Amniotic epithelial cell (primary cell): Measurements from ENCODE around the gene RHO.

Experiments
- DNase-seq: peaks from one replicate; pipeline ENCODE4 v3.0.0-alpha.2; 2010; ENCODE audit warnings: low read depth

RHO gene

DNA sequence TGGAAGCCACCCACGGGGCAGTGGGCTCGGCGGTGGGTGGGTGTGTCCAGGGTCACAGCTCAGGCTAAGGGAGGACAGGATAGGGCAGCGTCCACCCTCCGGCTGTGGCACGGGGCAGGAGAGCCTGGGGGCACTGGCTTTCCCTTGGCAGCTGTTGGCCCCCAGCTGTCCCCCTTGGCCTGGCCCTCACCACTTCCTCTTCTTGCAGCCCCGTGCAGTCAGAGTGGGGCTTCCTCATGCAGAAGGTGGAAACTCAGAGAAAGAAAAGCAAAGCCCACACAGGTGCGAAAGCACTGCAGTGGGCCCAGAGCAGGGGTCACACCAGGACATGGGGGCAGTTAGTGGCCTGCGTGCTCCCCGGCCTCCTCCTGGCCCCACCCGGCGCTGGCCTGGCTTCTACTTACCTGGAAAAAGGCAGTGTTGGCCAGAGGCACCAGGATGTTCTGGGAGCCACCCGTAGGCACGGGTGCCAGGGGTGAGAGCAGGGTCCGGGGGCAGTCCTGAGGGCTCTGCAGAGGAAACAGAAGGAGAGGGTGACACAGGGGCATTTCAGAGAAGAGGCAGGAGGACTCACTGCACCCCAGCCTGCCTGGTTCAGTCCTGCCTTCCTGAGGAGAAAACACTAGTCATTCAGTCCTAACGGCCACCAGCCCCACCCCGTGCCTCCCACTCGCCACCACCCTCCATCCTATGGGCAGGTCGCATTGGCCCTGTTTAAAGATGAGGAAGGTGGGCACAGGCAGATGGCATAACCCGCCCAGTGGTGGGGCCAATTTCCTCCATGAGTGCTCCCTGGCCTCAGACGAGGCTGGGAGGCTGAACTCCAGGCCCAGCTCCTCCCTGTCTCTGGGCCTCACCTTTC is 49.7 kb downstream of the RHO start:
- no peak for DNase-seq

- DNase-seq: no peak
Measured at GRCh38 chr3:129579991-129580390, 51.6 kb downstream of the RHO start.

- no peak for DNase-seq
Measured at GRCh38 chr3:129581623-129582022, 53.2 kb downstream of the RHO start.

GRCh38 chr3:129582799-129583198 is 54.4 kb downstream of the RHO start:
- no peak for DNase-seq

- no peak for DNase-seq
Measured at GRCh38 chr3:129583289-129583688, 54.9 kb downstream of the RHO start.

- no peak for DNase-seq
Measured at GRCh38 chr3:129584631-129585030, 56.2 kb downstream of the RHO start.
